Trophoblast cell (in vitro differentiated cells and primary cell): Measurements from ENCODE around the gene REEP3.

ENCODE experiments used
- DNase-seq, 2 donors: peaks; one replicate each; pipeline ENCODE4 v3.0.0-alpha.2; 2016
- H2AFZ ChIP-seq: 2 replicates; pipeline ENCODE4 v1.6.1; 2013; ENCODE audit warnings: low read length, moderate library complexity, mild to moderate bottlenecking; ENCODE audit not compliant: insufficient read depth, poor library complexity
- H2AK5ac ChIP-seq: 2 replicates; pipeline ENCODE4 v1.6.1; 2013; ENCODE audit warnings: mild to moderate bottlenecking, low read length
- H2BK120ac ChIP-seq: 2 replicates; pipeline ENCODE4 v1.6.1; 2013; ENCODE audit warnings: low read length, mild to moderate bottlenecking, moderate library complexity; ENCODE audit not compliant: insufficient read depth, poor library complexity
- H2BK12ac ChIP-seq: 2 replicates; pipeline ENCODE4 v1.6.1; 2013; ENCODE audit warnings: mild to moderate bottlenecking, low read length, moderate library complexity
- H2BK5ac ChIP-seq: 2 replicates; pipeline ENCODE4 v1.6.1; 2013; ENCODE audit warnings: low read length, low read depth, moderate library complexity, mild to moderate bottlenecking; ENCODE audit not compliant: poor library complexity
- H3K14ac ChIP-seq: 2 replicates; pipeline ENCODE4 v1.6.1; 2013; ENCODE audit warnings: mild to moderate bottlenecking, low read length
- H3K18ac ChIP-seq: 2 replicates; pipeline ENCODE4 v1.6.1; 2013; ENCODE audit warnings: mild to moderate bottlenecking, low read length
- H3K23ac ChIP-seq: 2 replicates; pipeline ENCODE4 v1.6.1; 2013; ENCODE audit warnings: low read length
- H3K27ac ChIP-seq: 2 replicates; pipeline ENCODE4 v1.5.1; 2013; ENCODE audit warnings: low read depth, mild to moderate bottlenecking, inconsistent platforms, low read length, moderate library complexity
- H3K27me3 ChIP-seq: 2 replicates; pipeline ENCODE4 v1.6.1; 2013; ENCODE audit warnings: inconsistent platforms, mild to moderate bottlenecking, low read length, moderate library complexity; ENCODE audit not compliant: insufficient read depth
- H3K36me3 ChIP-seq, 2 experiments: 1 replicate in 1 of 2; 2 replicates in 1 of 2; pipeline ENCODE4 v1.6.1; 2013; ENCODE audit warnings: low read length in 2 of 2, mild to moderate bottlenecking in 2 of 2, moderate library complexity in 1 of 2; ENCODE audit not compliant: insufficient read depth in 2 of 2, control insufficient read depth in 1 of 2
- H3K4ac ChIP-seq: 2 replicates; pipeline ENCODE4 v1.6.1; 2013; ENCODE audit warnings: low read depth, mild to moderate bottlenecking, low read length, moderate library complexity
- H3K4me1 ChIP-seq, 2 experiments: 1 replicate in 1 of 2; 2 replicates in 1 of 2; pipeline ENCODE4 v1.6.1; 2013; ENCODE audit warnings: low read length in 2 of 2, mild to moderate bottlenecking in 2 of 2, moderate library complexity in 1 of 2; ENCODE audit not compliant: insufficient read depth in 2 of 2, control insufficient read depth in 1 of 2
- H3K4me2 ChIP-seq: 2 replicates; pipeline ENCODE4 v1.6.1; 2013; ENCODE audit warnings: inconsistent platforms, mild to moderate bottlenecking, low read length, moderate library complexity
- H3K4me3 ChIP-seq: 2 replicates; pipeline ENCODE4 v1.5.1; 2013; ENCODE audit warnings: mild to moderate bottlenecking, low read depth, low read length, inconsistent platforms
- H3K79me1 ChIP-seq: one replicate; pipeline ENCODE4 v1.6.1; 2013; ENCODE audit warnings: low read length
- H3K79me2 ChIP-seq: 2 replicates; pipeline ENCODE4 v1.6.1; 2013; ENCODE audit warnings: low read length, mild to moderate bottlenecking; ENCODE audit not compliant: control insufficient read depth, insufficient read depth, poor library complexity
- H3K9ac ChIP-seq: 2 replicates; pipeline ENCODE4 v1.6.1; 2013; ENCODE audit warnings: mild to moderate bottlenecking, low read length
- H3K9me3 ChIP-seq: 2 replicates; pipeline ENCODE4 v1.6.1; 2013; ENCODE audit warnings: low read depth, mild to moderate bottlenecking, control low read depth, inconsistent platforms, low read length; ENCODE audit not compliant: insufficient read depth
- H4K12ac ChIP-seq: 2 replicates; pipeline ENCODE4 v1.6.1; 2013; ENCODE audit warnings: low read depth, mild to moderate bottlenecking, low read length, moderate library complexity
- H4K8ac ChIP-seq: 2 replicates; pipeline ENCODE4 v1.6.1; 2013; ENCODE audit warnings: low read depth, mild to moderate bottlenecking, low read length, moderate library complexity
- H4K91ac ChIP-seq: one replicate; pipeline ENCODE4 v1.6.1; 2013; ENCODE audit warnings: low read depth, mild to moderate bottlenecking, low read length, moderate library complexity
- WGBS: extraction: QIAGEN DNeasy Blood & Tissue Kit; methylation state at CpG from one replicate; pipeline ENCODE4 v1.1.7; 2013; ENCODE audit warnings: missing lambda C conversion rate; ENCODE audit not compliant: insufficient read length, insufficient coverage; ENCODE audit errors: extremely low coverage; 5-methylcytosine and 5-hydroxymethylcytosine counted together

REEP3 gene

GRCh38 chr10:63516207-63516606 is 5.0 kb upstream of the REEP3 start:
- Histone ChIP-seq H2BK120ac (no peak overlapping the region), H3K14ac (no peak overlapping the region), H3K79me1 (peaks cover 6% of the 10 kb centered on the region), H2BK5ac (no peak overlapping the region), H3K4me3 (no peak overlapping the region), H3K4ac (no peak overlapping the region), H3K79me2 (peaks cover 10% of the 10 kb centered on the region), H4K12ac (no peak overlapping the region), H3K27ac (peak overlapping the region; percentile 4), H3K27me3 (no peaks in the 10 kb centered on the region), H2AFZ (no peak overlapping the region), H3K9ac (no peak overlapping the region), H3K36me3 (no peaks in the 10 kb centered on the region), H2AK5ac (no peak overlapping the region), H2BK12ac (no peak overlapping the region), H3K4me1 (peaks cover 0 to 6% of the 10 kb centered on the region in 2 experiments), H4K8ac (no peak overlapping the region), H3K18ac (no peak overlapping the region), H3K9me3 (no peaks in the 10 kb centered on the region), H3K4me2 (no peak overlapping the region), H4K91ac (no peak overlapping the region), H3K23ac (no peak overlapping the region)
- WGBS: no CpG with 5 or more reads among the region's 1 CpG
- DNase-seq: peak in 1 of 2 donors; percentile 31

- no peak overlapping the region for H4K8ac ChIP-seq
- peaks cover 15% of the 10 kb centered on the region for H3K79me1 ChIP-seq
- no peak overlapping the region for H2BK12ac ChIP-seq
- DNase-seq: no peak
- H2AK5ac ChIP-seq: no peak overlapping the region
- no peak overlapping the region for H3K14ac ChIP-seq
- H3K4me2 ChIP-seq: no peak overlapping the region
- H4K12ac ChIP-seq: no peak overlapping the region
- H3K23ac ChIP-seq: no peak overlapping the region
- H2AFZ ChIP-seq: no peak overlapping the region
- peaks cover 0 to 1% of the 10 kb centered on the region in 2 experiments for H3K36me3 ChIP-seq
- no peak overlapping the region for H3K4me3 ChIP-seq
- H3K4me1 ChIP-seq: peaks cover 0 to 11% of the 10 kb centered on the region in 2 experiments
- no peak overlapping the region for H3K18ac ChIP-seq
- H3K27me3 ChIP-seq: no peaks in the 10 kb centered on the region
- no CpG with 5 or more reads among the region's 6 CpGs for WGBS
- no peak overlapping the region for H3K9ac ChIP-seq
- peaks cover 15% of the 10 kb centered on the region for H3K79me2 ChIP-seq
- no peaks in the 10 kb centered on the region for H3K9me3 ChIP-seq
- no peak overlapping the region for H2BK5ac ChIP-seq
- H3K27ac ChIP-seq: no peak overlapping the region
- H4K91ac ChIP-seq: no peak overlapping the region
- H2BK120ac ChIP-seq: no peak overlapping the region
- peak overlapping the region; percentile 87 for H3K4ac ChIP-seq
These were observed 2.4 kb upstream of the REEP3 start for GRCh38 chr10:63518690-63519288.

GRCh38 chr10:63521416-63522276 is 445 bp downstream of the REEP3 start:
- no CpG with 5 or more reads among the region's 102 CpGs for WGBS
- H3K4me1 ChIP-seq: peaks cover 0 to 6% of the 10 kb centered on the region in 2 experiments
- no peaks in the 10 kb centered on the region for H3K9me3 ChIP-seq
- peak overlapping the region; percentile 98 for H4K91ac ChIP-seq
- H3K4ac ChIP-seq: peak overlapping the region; percentile 94
- H3K36me3 ChIP-seq: peaks cover 0 to 1% of the 10 kb centered on the region in 2 experiments
- peak overlapping the region; percentile 26 for H2AK5ac ChIP-seq
- H3K27ac ChIP-seq: peak overlapping the region; percentile 99
- no peaks in the 10 kb centered on the region for H3K27me3 ChIP-seq
- peak overlapping the region; percentile 100 for H4K8ac ChIP-seq
- peak overlapping the region; percentile 99 for H3K18ac ChIP-seq
- H2AFZ ChIP-seq: peak overlapping the region; percentile 21
- H3K9ac ChIP-seq: peak overlapping the region; percentile 95
- no peak overlapping the region for H3K23ac ChIP-seq
- H2BK12ac ChIP-seq: peak overlapping the region; percentile 63
- peak overlapping the region; percentile 69 for H3K4me2 ChIP-seq
- peak overlapping the region; percentile 99 for H2BK5ac ChIP-seq
- peak; percentile 54 to 75 for DNase-seq
- H3K4me3 ChIP-seq: peak overlapping the region; percentile 84
- peak overlapping the region; percentile 89 for H4K12ac ChIP-seq
- peak overlapping the region; percentile 97 for H3K14ac ChIP-seq
- peaks cover 13% of the 10 kb centered on the region for H3K79me1 ChIP-seq
- H3K79me2 ChIP-seq: peaks cover 15% of the 10 kb centered on the region
- peak overlapping the region; percentile 99 for H2BK120ac ChIP-seq

- peak overlapping the region; percentile 95 for H3K9ac ChIP-seq
- H3K23ac ChIP-seq: no peak overlapping the region
- H3K4me1 ChIP-seq: peaks cover 0 to 6% of the 10 kb centered on the region in 2 experiments
- H3K79me2 ChIP-seq: peaks cover 15% of the 10 kb centered on the region
- no CpG with 5 or more reads among the region's 3 CpGs for WGBS
- H2BK12ac ChIP-seq: peak overlapping the region; percentile 23
- H3K9me3 ChIP-seq: no peaks in the 10 kb centered on the region
- peak overlapping the region; percentile 99 for H3K27ac ChIP-seq
- peaks cover 0 to 1% of the 10 kb centered on the region in 2 experiments for H3K36me3 ChIP-seq
- H4K91ac ChIP-seq: peak overlapping the region; percentile 98
- no peak overlapping the region for H4K12ac ChIP-seq
- no peak for DNase-seq
- H3K4ac ChIP-seq: peak overlapping the region; percentile 94
- H3K4me3 ChIP-seq: peak overlapping the region; percentile 84
- peaks cover 13% of the 10 kb centered on the region for H3K79me1 ChIP-seq
- peak overlapping the region; percentile 99 for H3K18ac ChIP-seq
- peak overlapping the region; percentile 69 for H3K4me2 ChIP-seq
- H2AK5ac ChIP-seq: peak overlapping the region; percentile 26
- no peaks in the 10 kb centered on the region for H3K27me3 ChIP-seq
- peak overlapping the region; percentile 97 for H3K14ac ChIP-seq
- peak overlapping the region; percentile 99 for H2BK5ac ChIP-seq
- H4K8ac ChIP-seq: peak overlapping the region; percentile 100
- peak overlapping the region; percentile 21 for H2AFZ ChIP-seq
- H2BK120ac ChIP-seq: peak overlapping the region; percentile 99
These were observed 1.1 kb downstream of the REEP3 start for GRCh38 chr10:63522277-63522687.
